Measurements from ENCODE around the gene SMIM28. TPM values are rescaled to one million over a fixed set of nuclear protein-coding genes. Genes with fewer than 3 reads are reported as not detected.

SMIM28 gene
- not detected in 5 replicates for total RNA-seq (2022; extraction: Qiagen RNA extraction)

GRCh38 chr6:138377844-138378243 is at the start of gene SMIM28:
Gene SMIM28, plus strand, starts transcription at chr6:138377905. Its CDS starts 168 bp downstream, at chr6:138378073.

GRCh38 chr6:138403801-138404665 is 26.3 kb downstream of the SMIM28 start, which contains the start of gene HEBP2:
Gene HEBP2, plus strand, starts transcription at chr6:138404223. Its CDS starts 273 bp downstream, at chr6:138404496.

Other genes with a start within 250 kb of the SMIM28 start
- 0.44 to 0.66 TPM (median 0.51 TPM) in 5 replicates for gene ARFGEF3, start 216.0 kb upstream of the SMIM28 start, total RNA-seq (2022; extraction: Qiagen RNA extraction)
- not detected in 5 replicates for gene PBOV1, start 159.4 kb upstream of the SMIM28 start, total RNA-seq (2022; extraction: Qiagen RNA extraction)
- 15.6 to 37.0 TPM (median 33.3 TPM) in 5 replicates for gene HEBP2, start 26.3 kb downstream of the SMIM28 start, total RNA-seq (2022; extraction: Qiagen RNA extraction)
- 3.0 to 4.8 TPM (median 3.4 TPM) in 5 replicates for gene NHSL1, start 121.6 kb downstream of the SMIM28 start, total RNA-seq (2022; extraction: Qiagen RNA extraction)

Measured in A549 treated with Hydrocortisone at 1 μM for 4 hours (cell line).